K562 (cell line): ENCODE results near the gene DIP2C. TPM values are rescaled to one million over a fixed set of nuclear protein-coding genes. Genes with fewer than 3 reads are reported as not detected.
"Not testable (repeated sequence)": the region's sequence is repeated elsewhere in the genome, so short reads cannot be mapped to it uniquely, and the experiment has no call there.

Experiments
- ATAC-seq: fragments of 200-7000 bp; cut with Tn5 transposase; 3 replicates; pipeline ENCODE4 v1.9.1; 2020; ENCODE audit warnings: moderate library complexity
- BruUV-seq: library from RNA; stranded (reverse); fragments of 400-500 nt; replicated peaks from 2 replicates; lab custom pipeline; 2021; lab: Mats Ljungman, UMichigan
- CTCF ChIA-PET: fragments of 300-600 bp; formaldehyde crosslinking; extraction: SDS; loops from one replicate; lab custom pipeline; 2021; ENCODE audit warnings: low intra/inter-chr PET ratio; lab: Yijun Ruan, JAX
- POLR2A ChIA-PET: fragments of 300-600, 350-650 bp; sonication (Branson Sonifier 250); formaldehyde crosslinking; extraction: SDS; loops from one replicate; lab custom pipeline; 2021; ENCODE audit warnings: antibody characterized with exemption, inconsistent platforms; lab: Yijun Ruan, JAX
- DNase-seq, 4 experiments: peaks; one replicate each; pipeline versions ENCODE4 v3.0.0 to v3.0.0-alpha.2; 2011 to 2018; ENCODE audit warnings: low spot score in 3 of 4, mixed read lengths in 3 of 4; ENCODE audit errors: extremely low read depth in 1 of 4
- FAIRE-seq: peaks from 2 replicates; lab custom pipeline; 2011; peaks lifted over from hg19 to GRCh38; lab: Jason Lieb, UNC
- H2AFZ ChIP-seq: 2 replicates; pipeline ENCODE4 v1.6.0; 2011; ENCODE audit warnings: low read depth, low read length, control low read depth, inconsistent platforms
- H3K27ac ChIP-seq: fragments of 200-600 bp; 3 replicates; pipeline ENCODE4 v1.8.0; 2011; ENCODE audit warnings: low read depth, mild to moderate bottlenecking, control low read depth, inconsistent platforms, low read length, moderate library complexity, mixed read lengths; ENCODE audit errors: extremely low read depth
- H3K27me3 ChIP-seq, 2 experiments: fragments of 300-600 bp in 1 of 2; 2 replicates in 1 of 2; 3 replicates in 1 of 2; pipeline versions ENCODE4 v1.6.0 to v1.8.0; 2011; ENCODE audit warnings: inconsistent platforms in 2 of 2, low read length in 2 of 2, mild to moderate bottlenecking in 1 of 2, mixed read lengths in 1 of 2, moderate library complexity in 1 of 2; ENCODE audit not compliant: control insufficient read depth in 2 of 2, insufficient read depth in 2 of 2
- H3K36me3 ChIP-seq: fragments of 300-600 bp; 3 replicates; pipeline ENCODE4 v1.8.0; 2011; ENCODE audit warnings: mild to moderate bottlenecking, low read length, inconsistent platforms; ENCODE audit not compliant: control insufficient read depth, insufficient read depth
- H3K4me1 ChIP-seq, 2 experiments: fragments of 200-600 bp in 1 of 2; replicated peaks in 1 of 2; 2 replicates in 1 of 2; 3 replicates in 1 of 2; pipeline versions ENCODE4 v1.5.1 to v1.8.0; 2011; ENCODE audit warnings: inconsistent platforms in 2 of 2, low read length in 2 of 2, mild to moderate bottlenecking in 1 of 2, mixed read lengths in 1 of 2, moderate library complexity in 1 of 2; ENCODE audit not compliant: control insufficient read depth in 2 of 2, insufficient read depth in 2 of 2
- H3K4me2 ChIP-seq: 2 replicates; pipeline ENCODE4 v1.6.1; 2011; ENCODE audit warnings: low read length, control low read depth, inconsistent platforms, mixed read lengths; ENCODE audit not compliant: insufficient read depth
- H3K4me3 ChIP-seq: fragments of 200-600 bp; sonication (generic), shearing (Covaris generic); 2 replicates; pipeline ENCODE4 v1.5.1; 2016; ENCODE audit warnings: control low read depth, inconsistent platforms
- H3K79me2 ChIP-seq: fragments of 200-600 bp; 3 replicates; pipeline ENCODE4 v1.8.0; 2011; ENCODE audit warnings: low read length, inconsistent platforms; ENCODE audit not compliant: control insufficient read depth, insufficient read depth
- H3K9ac ChIP-seq, 2 experiments: 2 replicates each; pipeline versions ENCODE4 v1.6.0 to v1.6.1; 2011; ENCODE audit warnings: low read depth in 2 of 2, low read length in 2 of 2, control low read depth in 1 of 2, inconsistent platforms in 1 of 2, mild to moderate bottlenecking in 1 of 2, mixed read lengths in 1 of 2; ENCODE audit not compliant: insufficient read depth in 1 of 2
- H3K9me1 ChIP-seq: one replicate; pipeline ENCODE4 v1.6.0; 2011; ENCODE audit warnings: inconsistent platforms, mild to moderate bottlenecking, low read length, moderate library complexity; ENCODE audit not compliant: control insufficient read depth, insufficient read depth
- H3K9me3 ChIP-seq: replicated peaks from 2 replicates; pipeline ENCODE4 v1.5.1; 2011; ENCODE audit warnings: low read depth, low read length, inconsistent platforms; ENCODE audit not compliant: control insufficient read depth, insufficient read depth
- H4K20me1 ChIP-seq: replicated peaks from 2 replicates; pipeline ENCODE4 v1.6.1; 2011; ENCODE audit warnings: low read length, inconsistent platforms, mixed read lengths; ENCODE audit not compliant: control insufficient read depth, insufficient read depth
- CSDE1 ChIP-seq, 2 experiments: fragments of 450-650 bp; IDR thresholded peaks; 2 replicates each; pipeline ENCODE4 v1.6.1; 2016; ENCODE audit warnings: mild to moderate bottlenecking in 1 of 2
- DDX20 ChIP-seq: fragments of 450-650 bp; IDR thresholded peaks from 2 replicates; pipeline ENCODE4 v1.6.1; 2016; ENCODE audit warnings: missing genetic modification characterization, low read depth, mild to moderate bottlenecking, missing compliant biosample characterization, moderate library complexity
- DLX4 ChIP-seq: fragments of 250-450 bp; sonication (Bioruptor Pico); IDR thresholded peaks from 2 replicates; pipeline ENCODE4 v1.6.1; 2021; ENCODE audit warnings: mild to moderate bottlenecking
- DPF2 ChIP-seq: fragments of 450-650 bp; IDR thresholded peaks from 2 replicates; pipeline ENCODE4 v1.6.1; 2016
- HDGF ChIP-seq: fragments of 450-650 bp; IDR thresholded peaks from 2 replicates; pipeline ENCODE4 v1.6.1; 2016
- HNRNPLL ChIP-seq: fragments of 200-400 bp; formaldehyde crosslinking; IDR thresholded peaks from 2 replicates; pipeline ENCODE4 v1.6.1; 2017; ENCODE audit warnings: low read length, low read depth, mild to moderate bottlenecking; ENCODE audit not compliant: poor library complexity, severe bottlenecking
- PHF8 ChIP-seq: fragments of 200-600 bp; sonication (generic); IDR thresholded peaks from 2 replicates; pipeline ENCODE4 v1.6.1; 2012; ENCODE audit warnings: mixed run types, mild to moderate bottlenecking, inconsistent platforms, low read length, moderate library complexity, borderline replicate concordance
- RUNX1 ChIP-seq: sonication (generic); IDR thresholded peaks from 2 replicates; pipeline ENCODE4 v1.6.1; 2016; ENCODE audit warnings: antibody characterized with exemption, low read depth
- TAF9B ChIP-seq: fragments of 450-650 bp; IDR thresholded peaks from 2 replicates; pipeline ENCODE4 v1.6.1; 2018; ENCODE audit warnings: mild to moderate bottlenecking; ENCODE audit not compliant: partially characterized antibody
- TBP ChIP-seq: optimal IDR thresholded peaks from 2 replicates; pipeline ENCODE3; 2011; ENCODE audit warnings: low read depth, low read length, improper control_type of control experiment
- TEAD2 ChIP-seq: fragments of 450-650 bp; IDR thresholded peaks from 2 replicates; pipeline ENCODE4 v1.6.1; 2016; ENCODE audit warnings: missing genetic modification characterization, control low read depth, missing compliant biosample characterization
- ZNF592 ChIP-seq: fragments of 450-650 bp; IDR thresholded peaks from 2 replicates; pipeline ENCODE4 v1.6.1; 2017; ENCODE audit warnings: antibody characterized with exemption, mild to moderate bottlenecking
- WGBS: fragments of 100-300 bp; shearing (Covaris generic); methylation state at CpG from one replicate; pipeline ENCODE4 v1.1.6; 2016; ENCODE audit warnings: low coverage, mixed read lengths; ENCODE audit not compliant: insufficient coverage; ENCODE audit errors: missing lambda C conversion rate; 5-methylcytosine and 5-hydroxymethylcytosine counted together
- in situ Hi-C: fragments of 300-500 bp; cut with MboI; formaldehyde crosslinking; loops from 4 replicates; pipeline ENCODE4 v1.15.0; 2018; ENCODE audit warnings: inconsistent platforms, mixed read lengths
- intact Hi-C: fragments of 100-400 bp; cut with micrococcal nuclease; formaldehyde crosslinking; loops from 2 replicates; pipeline ENCODE4 v1.14.2; 2022
- polyA plus RNA-seq, 8 experiments: library from polyadenylated mRNA; depleted of rRNA in 4 of 8; stranded (reverse) in 5 of 8; unstranded in 3 of 8; fragments of >200 nt; fragmentation: Nextera tagmentation in 2 of 8; fragmentation: Illumina TruSeq in 1 of 8; extraction: Ambion mirVana in 2 of 8; extraction: Trizol in 1 of 8; gene quantifications; 2 replicates each; pipeline versions ENCODE4 v1.2.1 to v1.2.3, GENCODE V29; 2011 to 2014; ENCODE audit warnings: inconsistent platforms in 1 of 8, missing spikeins in 1 of 8
- total RNA-seq, 7 experiments: library from RNA; depleted of rRNA in 6 of 7; stranded (reverse); fragments of >200 nt in 6 of 7; fragmentation: Illumina TruSeq in 2 of 7; extraction: Trizol in 2 of 7; gene quantifications; 2 replicates each; pipeline versions ENCODE4 v1.2.1 to v1.2.3, GENCODE V29; 2011 to 2021; ENCODE audit warnings: low replicate concordance in 1 of 7

DIP2C gene
- total and polyA plus RNA-seq, 9 of the 15 experiments (the other 6 are each of a cell fraction or from before 2014, with no cell fraction given) = 0.01 TPM; not detected in 8

DNA sequence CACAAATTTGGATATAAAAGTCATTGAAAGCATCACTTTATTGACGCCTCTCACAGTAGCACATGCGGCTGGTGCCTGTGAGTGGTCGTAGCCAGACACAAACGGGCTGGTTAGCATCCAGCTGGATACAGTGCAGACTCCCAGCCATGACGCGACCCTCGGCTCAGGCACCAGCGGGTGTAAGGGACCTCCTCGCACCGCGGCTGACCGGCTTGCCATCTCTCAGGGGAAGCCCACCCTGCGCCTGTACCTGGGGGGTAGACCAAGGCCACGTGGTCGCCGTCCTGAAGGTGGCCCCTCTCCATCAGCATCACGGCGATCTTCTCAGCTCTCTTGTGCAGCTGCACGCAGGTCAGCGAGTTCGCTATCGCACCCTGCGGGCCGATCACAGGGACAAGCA lies 340.4 kb downstream of the DIP2C start (continued):
- no peak for TF ChIP-seq ZNF592
- TF ChIP-seq, all 486 proteins: peak for 0

GRCh38 chr10:348456-348855 lies 341.0 kb downstream of the DIP2C start:
- H2AFZ ChIP-seq = no peak overlapping the region
- in situ Hi-C loops (no loop called here), intact Hi-C loops (no loop called here)
- ChIA-PET CTCF (no interaction called here), POLR2A (no interaction called here)
- H3K27ac ChIP-seq = no peak overlapping the region
- FAIRE-seq (no peak), DNase-seq (no peak), ATAC-seq (no peak)
- H3K27me3 ChIP-seq = peaks cover 18 to 60% of the 10 kb centered on the region in 2 experiments
- H3K9me1 ChIP-seq = no peaks in the 10 kb centered on the region
- H4K20me1 ChIP-seq = 0 out of 2 replicates have a peak, but pooled peaks cover 3% of the 10 kb centered on the region
- no peaks in the 10 kb centered on the region for H3K36me3 ChIP-seq
- peaks cover 0 to 3% of the 10 kb centered on the region in 2 experiments; a peak in 1 of 5 replicates for H3K4me1 ChIP-seq
- no peaks in the 10 kb centered on the region for H3K9me3 ChIP-seq
- no TSS peak for BruUV-seq
- WGBS = 2% methylated on average over 17 of the region's 17 CpGs
- no peak overlapping the region for H3K9ac ChIP-seq
- H3K4me3 ChIP-seq = no peak overlapping the region
- no peaks in the 10 kb centered on the region for H3K79me2 ChIP-seq
- H3K4me2 ChIP-seq = no peak overlapping the region
- no peak for TF ChIP-seq CSDE1 (IDR thresholded peaks at IDR 0.05)
- TF ChIP-seq PHF8 = no peak
- TF ChIP-seq HDGF = no peak
- no peak for TF ChIP-seq RUNX1
- no peak for TF ChIP-seq DLX4 (CRISPR knock-in tag)
- no peak for TF ChIP-seq HNRNPLL
- TF ChIP-seq TAF9B = no peak
- TF ChIP-seq DDX20 = no peak
- TF ChIP-seq DPF2 = no peak
- no peak for TF ChIP-seq TEAD2
- no peak for TF ChIP-seq TBP

GRCh38 chr10:347774-348173 lies 341.7 kb downstream of the DIP2C start:
- intact Hi-C loops, DNase-seq: not testable (repeated sequence)
- 81% methylated on average over 29 of the region's 34 CpGs for WGBS

More at GRCh38 chr10:347774-348173, 341.7 kb downstream of the DIP2C start:
- CTCF ChIA-PET, H2AFZ ChIP-seq, H3K9me1 ChIP-seq, H3K4me1 ChIP-seq, H3K79me2 ChIP-seq, H3K9me3 ChIP-seq, H3K36me3 ChIP-seq, H3K27ac ChIP-seq, H3K4me2 ChIP-seq, ATAC-seq, BruUV-seq, in situ Hi-C loops, H3K9ac ChIP-seq, H4K20me1 ChIP-seq, POLR2A ChIA-PET, FAIRE-seq, H3K4me3 ChIP-seq: not testable (repeated sequence)
- peaks cover 18 to 56% of the 10 kb centered on the region in 2 experiments for H3K27me3 ChIP-seq
